Activated naive CD4-positive, alpha-beta T cell (primary cell): ENCODE measurements around the gene MERTK.
A peak's percentile ranks its signal among the peaks of the same experiment; 100 is the strongest.
"Not testable (repeated sequence)": the region's sequence is repeated elsewhere in the genome, so short reads cannot be mapped to it uniquely, and the experiment has no call there.

Experiments
- DNase-seq, 4 experiments: peaks; one replicate each; lab custom pipeline; 2025; lab: John Stamatoyannopoulos, UW

The MERTK gene

GRCh38 chr2:111897924-111898702 is at the start of gene MERTK:
TSS of gene MERTK (plus strand) at chr2:111898607. CDS start at chr2:111898736, 129 bp downstream.
- peak in 2 of 4 experiments; percentile 14 to 50 for DNase-seq

GRCh38 chr2:111850646-111851045 is 47.8 kb upstream of the MERTK start:
- not testable (repeated sequence) for DNase-seq

DNA sequence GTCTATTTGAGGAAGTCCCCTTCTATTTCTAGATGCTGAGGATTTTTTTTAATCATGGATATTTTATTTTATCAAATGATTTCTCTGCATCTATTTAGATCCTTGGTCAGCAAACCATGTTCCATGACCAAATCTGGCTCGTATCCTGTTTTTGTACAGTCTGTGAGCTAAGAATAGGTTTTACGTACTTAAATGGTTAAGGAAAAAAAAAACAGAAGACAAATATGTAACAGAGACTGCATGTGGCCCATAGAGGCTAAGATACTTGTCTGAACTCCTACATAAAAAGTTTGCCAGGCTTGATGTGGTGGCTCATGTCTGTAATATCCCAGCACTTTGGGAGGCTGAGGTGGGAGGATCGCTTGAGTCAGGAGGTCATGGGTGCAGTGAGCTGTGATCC is 45.9 kb upstream of the MERTK start:
- DNase-seq = not testable (repeated sequence)

DNA sequence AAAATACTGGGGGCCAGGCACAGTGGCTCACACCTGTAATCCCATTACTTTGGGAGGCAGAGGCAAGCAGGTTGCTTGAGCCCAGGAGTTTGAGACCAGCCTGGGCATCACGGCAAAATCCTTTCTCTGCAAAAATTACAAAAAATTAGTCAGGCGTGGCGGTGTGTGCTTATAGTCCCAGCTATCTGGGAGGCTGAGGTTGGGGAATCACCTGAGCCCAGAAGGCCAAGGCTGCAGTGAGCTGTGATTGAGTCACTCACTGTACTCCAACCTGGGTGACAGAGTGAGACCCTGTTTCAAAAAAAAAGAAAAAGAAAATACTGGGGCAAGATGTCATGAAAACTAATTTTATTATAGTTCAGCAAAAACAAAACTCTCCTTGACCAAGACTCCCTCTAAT is 38.4 kb upstream of the MERTK start:
- not testable (repeated sequence) for DNase-seq

DNA sequence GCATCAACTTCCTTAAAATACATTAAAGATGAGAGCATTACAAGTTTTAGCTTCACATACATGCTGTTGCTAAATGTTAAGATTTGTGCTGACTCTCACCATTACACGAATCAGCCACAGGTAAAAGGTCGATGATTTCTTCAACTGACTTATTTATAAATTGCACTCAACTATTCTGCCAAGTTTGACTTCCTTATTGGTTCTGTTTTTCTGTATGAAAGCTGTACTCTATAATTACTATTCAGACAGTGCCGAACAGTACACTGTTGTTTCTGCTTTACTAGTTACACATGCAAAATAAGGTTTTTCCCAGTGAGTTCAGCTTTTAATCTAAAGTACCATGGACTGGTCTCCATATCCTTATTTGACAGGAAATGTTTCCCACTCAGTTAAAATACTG is 33.3 kb upstream of the MERTK start:
- DNase-seq = not testable (repeated sequence)

GRCh38 chr2:111872806-111873205 is 25.6 kb upstream of the MERTK start:
- not testable (repeated sequence) for DNase-seq

GRCh38 chr2:111883661-111884591 is 14.5 kb upstream of the MERTK start, which contains the start of gene ANAPC1:
TSS of gene ANAPC1 (minus strand) at chr2:111884193. CDS start at chr2:111880825, 3,368 bp downstream.
- peak; percentile 65 to 81 (median 69) for DNase-seq

DNA sequence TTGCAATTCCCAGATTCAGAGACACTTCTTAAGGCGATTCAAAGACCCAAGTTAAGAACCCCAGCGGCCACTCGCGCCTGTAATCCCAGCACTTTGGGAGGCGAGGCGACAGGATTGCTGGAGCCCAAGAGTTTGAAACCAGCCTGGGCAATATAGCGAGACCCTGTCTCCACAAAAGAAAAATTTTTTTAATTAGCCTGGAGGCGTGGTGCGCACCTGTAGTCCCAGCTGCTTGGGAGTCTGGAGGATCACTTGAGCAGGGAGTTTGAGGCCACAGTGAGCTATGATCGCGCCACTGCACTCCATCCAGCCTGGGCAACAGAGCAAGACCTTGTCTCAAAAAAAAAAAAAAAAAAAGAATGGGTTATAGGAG is 13.8 kb upstream of the MERTK start:
- DNase-seq = no peak

GRCh38 chr2:111896024-111896423 is 2.4 kb upstream of the MERTK start:
- no peak for DNase-seq

GRCh38 chr2:111896576-111896975 is 1.8 kb upstream of the MERTK start:
- DNase-seq = no peak

GRCh38 chr2:111897630-111897923 is 830 bp upstream of the MERTK start:
- DNase-seq = no peak

DNA sequence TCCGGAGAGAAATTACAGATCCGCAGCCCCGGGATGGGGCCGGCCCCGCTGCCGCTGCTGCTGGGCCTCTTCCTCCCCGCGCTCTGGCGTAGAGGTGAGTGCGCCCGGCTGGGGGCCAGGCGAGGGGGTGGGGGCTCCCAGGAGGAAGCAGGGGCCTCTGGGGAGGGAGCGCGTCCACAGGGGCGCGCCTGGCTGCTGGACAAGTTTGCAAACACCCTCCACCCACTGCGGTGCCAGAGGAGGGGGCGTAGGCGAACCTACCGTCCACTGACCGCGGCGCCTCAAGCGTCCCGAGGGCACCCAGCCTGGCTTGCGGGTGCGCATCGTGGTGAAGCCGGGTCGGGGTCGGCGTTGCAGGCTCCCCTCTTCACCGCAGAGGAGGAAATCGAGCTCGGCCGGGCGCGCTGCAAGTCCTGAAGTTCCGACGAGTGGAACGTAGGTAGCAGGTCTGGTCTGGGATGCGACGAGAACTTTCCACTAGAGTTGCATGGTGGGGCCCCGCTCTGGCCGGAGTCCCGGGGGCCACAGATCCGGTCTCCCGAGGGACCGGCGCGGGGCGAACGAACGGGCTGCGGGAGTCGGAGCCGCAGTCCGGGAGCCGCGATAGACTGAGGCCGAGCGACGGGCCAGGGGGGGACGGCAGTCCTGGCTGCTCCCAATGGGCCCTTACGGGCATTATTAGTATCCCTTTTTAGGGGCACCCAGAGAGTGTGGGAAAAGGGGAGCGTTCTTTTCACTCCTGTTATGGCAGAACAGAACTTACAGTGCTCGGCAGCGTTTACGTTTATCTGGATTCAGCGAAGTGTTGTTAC is 502 bp downstream of the MERTK start:
- peak in 1 of 4 experiments; percentile 18 for DNase-seq

- DNase-seq = no peak
Observed at GRCh38 chr2:111900859-111901258, 2.5 kb downstream of the MERTK start.

GRCh38 chr2:111903516-111903915 is 5.1 kb downstream of the MERTK start:
- no peak for DNase-seq

DNA sequence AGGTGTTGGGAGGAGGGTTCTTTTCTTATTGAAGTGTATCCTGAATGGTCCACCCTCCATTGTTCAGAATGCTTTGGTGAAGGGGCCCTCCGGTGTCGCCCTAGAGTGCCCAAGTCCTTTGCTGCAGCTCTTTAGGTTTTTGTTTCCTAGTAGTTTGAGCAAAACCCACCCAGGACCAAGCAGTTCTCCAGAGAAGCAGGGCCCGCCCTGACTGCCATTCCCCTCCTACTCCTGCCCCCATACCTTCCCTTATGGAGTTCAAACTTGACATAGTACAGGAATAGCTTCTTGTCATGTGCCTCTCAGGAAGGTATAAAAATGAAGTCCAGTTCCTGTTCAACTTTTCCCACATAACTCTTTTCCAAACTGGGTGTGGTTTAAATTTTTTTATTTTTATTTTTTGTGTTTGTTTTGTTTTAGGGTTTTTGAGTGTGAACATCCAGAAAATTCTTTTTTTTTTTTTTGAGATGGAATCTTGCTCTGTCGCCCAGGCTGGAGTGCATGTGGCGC is 5.6 kb downstream of the MERTK start:
- DNase-seq = no peak

DNA sequence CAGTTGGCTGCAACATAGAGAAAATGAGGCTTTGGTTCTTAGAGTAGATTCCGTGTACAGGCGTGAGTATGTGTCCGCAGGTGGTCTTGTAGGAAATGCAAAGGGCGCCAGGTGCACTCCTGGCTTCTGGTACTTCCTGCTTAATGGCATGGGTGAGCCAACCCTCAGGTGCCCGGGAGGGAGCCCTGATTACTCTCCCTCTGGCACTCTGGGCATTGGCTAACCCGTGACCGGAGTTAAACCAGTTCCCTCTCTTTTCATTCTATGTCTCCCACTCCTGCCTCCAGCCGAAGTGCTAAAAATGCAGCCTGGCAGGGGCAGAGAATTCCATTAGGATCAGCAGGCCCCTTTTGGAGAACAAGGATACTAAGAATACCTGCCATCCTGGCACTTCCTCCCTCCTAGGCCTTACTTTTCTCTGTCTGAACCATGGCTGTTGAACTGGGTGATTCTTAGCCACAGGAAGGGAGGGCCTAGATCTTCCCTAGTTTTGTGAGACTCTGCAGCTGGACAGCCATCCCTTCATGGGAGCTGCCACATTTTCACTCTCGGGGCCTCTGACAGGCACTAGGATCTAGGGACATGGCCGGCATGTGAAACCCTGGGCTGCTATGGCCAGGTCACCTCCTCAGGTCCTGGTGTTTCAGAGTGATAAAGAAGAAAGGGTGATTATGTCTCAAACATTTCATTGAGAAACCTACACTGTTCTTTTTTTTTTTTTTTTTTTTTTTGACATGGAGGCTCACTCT is 6.5 kb downstream of the MERTK start:
- DNase-seq = no peak

DNA sequence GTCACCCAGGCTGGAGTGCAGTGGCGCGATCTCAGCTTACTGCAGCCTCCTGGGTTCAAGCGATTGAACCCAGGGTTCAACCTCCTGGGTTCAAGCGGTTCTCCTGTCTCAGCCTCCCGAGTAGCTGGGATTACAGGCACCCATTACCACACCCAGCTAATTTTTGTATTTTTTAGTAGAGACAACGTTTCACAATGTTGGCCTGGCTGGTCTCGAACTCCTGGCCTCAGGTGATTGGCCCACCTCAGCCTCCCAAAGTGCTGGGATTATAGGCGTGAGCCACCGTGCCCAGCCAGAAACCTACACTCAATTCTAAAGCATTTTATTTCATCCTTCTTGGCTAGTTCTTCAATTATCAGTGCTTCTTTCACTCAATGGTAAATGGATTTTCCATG is 7.1 kb downstream of the MERTK start:
- DNase-seq = not testable (repeated sequence)

GRCh38 chr2:111905990-111906735 is 7.8 kb downstream of the MERTK start:
- DNase-seq = no peak

DNA sequence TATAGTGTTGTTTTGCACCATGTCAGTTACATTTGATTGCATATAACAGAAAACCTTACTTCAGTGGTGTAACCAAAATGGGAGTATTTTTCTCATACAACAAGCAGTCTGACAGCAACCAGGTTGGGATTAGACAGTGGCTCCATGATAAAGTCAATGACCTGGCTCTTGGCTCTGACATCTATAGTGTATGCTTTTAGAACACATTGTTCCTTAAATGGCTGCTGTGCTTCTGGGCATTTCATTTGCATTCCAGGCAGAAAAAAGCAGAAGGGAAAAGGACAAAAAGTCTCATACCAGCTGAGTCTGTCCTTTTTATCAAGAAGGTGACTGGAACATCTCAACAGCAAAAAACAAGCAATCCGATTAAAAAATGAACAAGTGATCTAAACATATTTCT is 10.2 kb downstream of the MERTK start:
- DNase-seq = no peak

GRCh38 chr2:111909079-111909478 is 10.7 kb downstream of the MERTK start:
- DNase-seq = no peak
